ENCODE data around the gene PTGIS. TPM values are rescaled to one million over a fixed set of nuclear protein-coding genes. Genes with fewer than 3 reads are reported as not detected.
A peak's percentile ranks its signal among the peaks of the same experiment; 100 is the strongest.

PTGIS gene
- total RNA-seq, 2 donors from 2014 or later: 9.9 to 10.9 TPM

DNA sequence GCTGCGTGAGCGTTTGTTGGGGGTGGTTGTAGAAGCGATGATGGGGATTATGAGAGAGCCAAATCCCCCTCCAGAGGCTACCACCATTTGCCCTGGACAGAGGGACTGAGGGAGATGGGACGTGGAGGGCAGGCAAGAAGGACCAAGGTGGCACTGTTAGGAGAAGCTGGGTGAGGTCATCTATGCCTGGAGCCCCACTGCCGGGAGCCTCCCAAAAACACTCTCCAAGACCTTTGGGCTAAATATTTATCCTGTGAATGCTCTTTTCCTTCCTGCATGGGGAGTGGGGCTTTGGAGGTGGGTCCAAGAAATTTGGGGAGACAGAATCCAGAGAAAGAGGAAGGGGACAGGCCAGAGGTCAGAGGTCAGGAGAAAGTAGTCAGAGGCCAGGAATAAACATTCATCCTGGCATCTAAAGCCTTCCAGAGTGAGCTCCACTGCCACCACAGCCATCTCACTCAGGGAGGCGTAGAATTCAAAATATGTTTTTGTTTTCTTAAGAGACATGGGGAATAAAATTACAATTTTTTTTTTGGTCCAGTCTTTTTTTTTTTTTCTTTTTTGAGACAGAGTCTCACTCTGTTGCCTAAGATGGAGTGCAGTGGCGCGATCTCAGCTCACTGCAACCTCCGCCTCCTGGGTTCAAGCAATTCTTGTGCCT lies 17.8 kb upstream of the PTGIS start:
- Histone ChIP-seq H3K4me3 (no peak overlapping the region), H3K27me3 (no peaks in the 10 kb centered on the region), H3K36me3 (replicated peaks in 1 of 2; ENCODE audit: insufficient read depth in 1 of 2, low read depth in 2 of 2) (no peaks in the 10 kb centered on the region), H3K4me1 (peaks cover 22% of the 10 kb centered on the region), H3K9me3 (no peaks in the 10 kb centered on the region), H3K27ac (no peak overlapping the region)
- intact Hi-C loops (cut with DNase I): no loop called here
- ATAC-seq: no peak
- TF ChIP-seq CTCF (IDR thresholded peaks at IDR 0.05): no peak
- no peak for TF ChIP-seq POLR2A (IDR thresholded peaks at IDR 0.05)
- 83 to 86% methylated on average over 9 of the region's 9 CpGs for WGBS, 2 donors
- no peak for DNase-seq

DNA sequence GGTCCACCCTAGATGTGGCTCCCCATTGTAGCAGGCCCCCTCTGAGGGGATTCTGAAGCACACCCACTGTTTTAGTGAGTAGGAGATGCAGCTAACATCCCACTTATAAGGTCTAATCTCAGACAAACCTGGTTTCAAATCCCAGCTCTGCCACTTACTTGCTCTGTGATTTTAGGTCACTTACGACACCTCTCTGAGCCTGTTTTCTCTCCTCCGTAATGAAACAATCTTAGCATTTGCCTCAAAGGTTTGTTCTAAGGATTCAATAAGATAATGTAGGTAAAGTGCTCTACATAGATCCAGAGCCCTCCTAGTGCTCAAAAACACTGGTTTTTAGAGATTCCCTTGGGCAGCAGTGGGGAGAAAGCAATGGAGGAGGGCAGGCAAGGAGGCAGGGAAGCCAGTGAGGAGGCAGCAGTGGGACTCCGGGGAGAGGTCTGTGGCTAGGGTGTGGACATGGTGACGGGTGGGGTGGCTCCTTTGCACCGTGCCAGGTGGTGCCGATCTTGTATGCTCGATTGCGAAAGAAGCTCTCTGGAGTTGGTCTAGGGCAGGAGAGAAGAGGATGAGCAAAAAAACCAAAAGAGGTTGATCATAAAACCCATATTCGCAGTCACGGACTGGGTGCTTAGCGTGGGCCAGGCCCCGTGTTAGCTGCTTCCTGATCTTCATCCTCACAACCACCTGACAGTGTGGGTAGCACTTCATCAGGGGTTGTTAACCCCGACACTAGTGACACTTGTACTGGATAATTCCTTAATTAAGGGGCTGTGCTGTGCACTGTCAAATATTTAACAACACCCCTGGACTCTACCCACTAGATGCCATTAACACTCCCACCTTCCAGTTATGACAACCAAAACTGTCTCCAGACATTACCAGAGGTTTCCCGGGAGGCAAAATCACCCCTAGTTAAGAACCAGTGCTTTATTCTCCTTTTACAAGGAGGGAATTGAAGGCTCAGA lies 16.8 kb upstream of the PTGIS start:
- H3K4me3 ChIP-seq: no peak overlapping the region
- no peaks in the 10 kb centered on the region for H3K27me3 ChIP-seq
- no peak for TF ChIP-seq POLR2A (IDR thresholded peaks at IDR 0.05)
- TF ChIP-seq CTCF (IDR thresholded peaks at IDR 0.05): no peak
- peaks cover 29% of the 10 kb centered on the region for H3K4me1 ChIP-seq
- intact Hi-C loops (cut with DNase I): no loop called here
- peak overlapping the region in 3 of 4 donors; percentile 21 to 76 (median 58) for H3K27ac ChIP-seq
- ATAC-seq: no peak
- no peak for DNase-seq
- 71 to 78% methylated on average over 14 of the region's 14 CpGs for WGBS, 2 donors
- H3K36me3 ChIP-seq (replicated peaks in 1 of 2; ENCODE audit: insufficient read depth in 1 of 2, low read depth in 2 of 2): no peaks in the 10 kb centered on the region
- no peaks in the 10 kb centered on the region for H3K9me3 ChIP-seq

DNA sequence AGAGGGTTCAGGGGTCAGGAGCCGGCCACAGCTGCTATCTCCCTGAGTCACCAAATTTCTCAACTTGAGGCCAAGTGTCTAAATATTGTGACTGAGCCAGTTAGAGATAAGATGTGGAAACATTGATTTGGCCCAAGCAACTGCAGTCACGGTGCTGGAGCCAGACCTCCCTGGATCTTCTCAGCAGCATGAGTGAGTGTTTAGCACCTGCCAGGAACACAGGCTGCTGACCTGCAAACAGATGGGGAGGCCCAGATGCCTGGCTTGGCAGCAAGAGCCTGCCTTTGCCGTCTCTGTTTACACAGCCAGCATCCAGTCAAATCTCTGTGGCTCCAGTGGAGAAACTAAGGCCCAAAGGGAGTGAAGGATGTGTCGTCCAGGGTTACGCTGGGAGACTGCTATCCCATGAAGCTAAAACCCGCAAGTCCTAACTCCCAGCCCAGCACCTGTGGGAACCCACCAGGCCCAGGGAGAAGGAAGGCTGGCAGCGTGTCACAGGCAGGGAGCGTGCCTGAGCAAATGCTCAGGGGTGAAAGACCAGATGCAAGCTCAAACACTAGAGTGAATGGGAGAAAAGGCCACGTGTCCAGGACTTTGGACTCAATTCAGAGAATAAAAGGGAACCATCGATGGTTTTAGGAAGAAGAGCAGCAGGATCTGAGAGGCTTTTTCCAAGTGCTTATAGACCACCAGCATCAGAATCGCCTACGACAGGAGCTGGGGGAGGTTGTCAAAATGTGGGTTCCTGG lies 15.9 kb upstream of the PTGIS start:
- H3K9me3 ChIP-seq: no peaks in the 10 kb centered on the region
- no peak overlapping the region for H3K4me3 ChIP-seq
- intact Hi-C loops (cut with DNase I): no loop called here
- 15 to 23% methylated on average over 11 to 12 of the region's 12 CpGs for WGBS, 2 donors
- peaks cover 29% of the 10 kb centered on the region for H3K4me1 ChIP-seq
- peak; percentile 64 to 89 (median 83) for DNase-seq
- H3K36me3 ChIP-seq (replicated peaks in 1 of 2; ENCODE audit: insufficient read depth in 1 of 2, low read depth in 2 of 2): no peaks in the 10 kb centered on the region
- TF ChIP-seq POLR2A (IDR thresholded peaks at IDR 0.05) (no peak), CTCF (IDR thresholded peaks at IDR 0.05) (no peak)
- peak overlapping the region in 3 of 4 donors; percentile 21 to 76 (median 58) for H3K27ac ChIP-seq
- ATAC-seq: peak; percentile 89
- H3K27me3 ChIP-seq: no peaks in the 10 kb centered on the region

GRCh38 chr20:49583343-49583668 lies 15.4 kb upstream of the PTGIS start:
- Histone ChIP-seq H3K27me3 (no peaks in the 10 kb centered on the region), H3K4me1 (peaks cover 29% of the 10 kb centered on the region), H3K9me3 (no peaks in the 10 kb centered on the region), H3K36me3 (replicated peaks in 1 of 2; ENCODE audit: insufficient read depth in 1 of 2, low read depth in 2 of 2) (no peaks in the 10 kb centered on the region), H3K4me3 (no peak overlapping the region), H3K27ac (peak overlapping the region in 2 of 4 donors; percentile 58 to 76)
- no peak for ATAC-seq
- DNase-seq: no peak
- TF ChIP-seq CTCF (IDR thresholded peaks at IDR 0.05) (no peak), POLR2A (IDR thresholded peaks at IDR 0.05) (no peak)
- intact Hi-C loops (cut with DNase I): no loop called here
- 69 to 70% methylated on average over 4 of the region's 4 CpGs for WGBS, 2 donors

Measured in body of pancreas (tissue), 4 donors.